NT2/D1 (cell line): ENCODE results near the gene PLXNA2.

Experiments used
- SUZ12 ChIP-seq: IDR thresholded peaks from 2 replicates; pipeline ENCODE4 v1.6.1; 2011; ENCODE audit not compliant: insufficient read length, insufficient read depth; ENCODE audit errors: extremely low read depth
- YY1 ChIP-seq: IDR thresholded peaks from 2 replicates; pipeline ENCODE4 v1.6.1; 2011; ENCODE audit not compliant: insufficient read length, insufficient read depth
- ZNF274 ChIP-seq: IDR thresholded peaks from 2 replicates; pipeline ENCODE4 v1.6.1; 2011; ENCODE audit warnings: mild to moderate bottlenecking, low read depth, low read length

- TF ChIP-seq ZNF274 (no peak), SUZ12 (no peak), YY1 (no peak)
Measured at GRCh38 chr1:208060215-208060869, 183.8 kb downstream of the PLXNA2 start.
